RWPE2 (cell line): ENCODE results near the gene GNPNAT1.

Source experiments
- ATAC-seq: fragments of 200-7000 bp; cut with Tn5 transposase; 3 replicates; pipeline ENCODE4 v1.9.1; 2021; ENCODE audit warnings: low read depth
- DNase-seq: peaks from one replicate; pipeline ENCODE4 v3.0.0-alpha.2; 2020; ENCODE audit warnings: low spot score
- H3K27ac ChIP-seq: fragments of 450-650 bp; 2 replicates; pipeline ENCODE4 v1.5.1; 2017; ENCODE audit warnings: mild to moderate bottlenecking; ENCODE audit not compliant: poor library complexity, severe bottlenecking
- H3K27me3 ChIP-seq: fragments of 250-450 bp; sonication (Bioruptor Pico); 2 replicates; pipeline ENCODE4 v1.5.1; 2021; ENCODE audit warnings: mild to moderate bottlenecking, moderate library complexity; ENCODE audit not compliant: insufficient read depth, poor library complexity, severe bottlenecking
- H3K36me3 ChIP-seq: fragments of 250-450 bp; sonication (Bioruptor Pico); 2 replicates; pipeline ENCODE4 v1.5.1; 2020; ENCODE audit warnings: low read depth, mild to moderate bottlenecking, moderate library complexity
- H3K4me1 ChIP-seq: fragments of 250-450 bp; sonication (Bioruptor Pico); 2 replicates; pipeline ENCODE4 v1.5.1; 2021; ENCODE audit warnings: mild to moderate bottlenecking, moderate library complexity; ENCODE audit not compliant: insufficient read depth, poor library complexity, severe bottlenecking
- H3K4me3 ChIP-seq: fragments of 250-450 bp; sonication (Bioruptor Pico); 2 replicates; pipeline ENCODE4 v1.5.1; 2021; ENCODE audit warnings: mild to moderate bottlenecking, moderate library complexity; ENCODE audit not compliant: severe bottlenecking
- H3K9me3 ChIP-seq: fragments of 250-450 bp; sonication (Bioruptor Pico); 2 replicates; pipeline ENCODE4 v1.5.1; 2021; ENCODE audit warnings: mild to moderate bottlenecking, moderate library complexity; ENCODE audit not compliant: severe bottlenecking
- TF ChIP-seq, protein P1 (sequence below): fragments of 450-650 bp; IDR thresholded peaks from one replicate; pipeline ENCODE4 v1.5.1; 2017; ENCODE audit warnings: mild to moderate bottlenecking, moderate library complexity; ENCODE audit not compliant: poor library complexity, severe bottlenecking

The GNPNAT1 gene

GRCh38 chr14:52793061-52793460 lies 1.7 kb upstream of the GNPNAT1 start:
- Histone ChIP-seq H3K9me3 (no peaks in the 10 kb centered on the region), H3K27me3 (no peaks in the 10 kb centered on the region), H3K36me3 (peaks cover 12% of the 10 kb centered on the region), H3K4me3 (no peak overlapping the region), H3K4me1 (peaks cover 24% of the 10 kb centered on the region), H3K27ac (no peak overlapping the region)
- ATAC-seq (no peak), DNase-seq (no peak)
- TF ChIP-seq, protein P1, sequence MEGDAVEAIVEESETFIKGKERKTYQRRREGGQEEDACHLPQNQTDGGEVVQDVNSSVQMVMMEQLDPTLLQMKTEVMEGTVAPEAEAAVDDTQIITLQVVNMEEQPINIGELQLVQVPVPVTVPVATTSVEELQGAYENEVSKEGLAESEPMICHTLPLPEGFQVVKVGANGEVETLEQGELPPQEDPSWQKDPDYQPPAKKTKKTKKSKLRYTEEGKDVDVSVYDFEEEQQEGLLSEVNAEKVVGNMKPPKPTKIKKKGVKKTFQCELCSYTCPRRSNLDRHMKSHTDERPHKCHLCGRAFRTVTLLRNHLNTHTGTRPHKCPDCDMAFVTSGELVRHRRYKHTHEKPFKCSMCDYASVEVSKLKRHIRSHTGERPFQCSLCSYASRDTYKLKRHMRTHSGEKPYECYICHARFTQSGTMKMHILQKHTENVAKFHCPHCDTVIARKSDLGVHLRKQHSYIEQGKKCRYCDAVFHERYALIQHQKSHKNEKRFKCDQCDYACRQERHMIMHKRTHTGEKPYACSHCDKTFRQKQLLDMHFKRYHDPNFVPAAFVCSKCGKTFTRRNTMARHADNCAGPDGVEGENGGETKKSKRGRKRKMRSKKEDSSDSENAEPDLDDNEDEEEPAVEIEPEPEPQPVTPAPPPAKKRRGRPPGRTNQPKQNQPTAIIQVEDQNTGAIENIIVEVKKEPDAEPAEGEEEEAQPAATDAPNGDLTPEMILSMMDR: no peak

DNA sequence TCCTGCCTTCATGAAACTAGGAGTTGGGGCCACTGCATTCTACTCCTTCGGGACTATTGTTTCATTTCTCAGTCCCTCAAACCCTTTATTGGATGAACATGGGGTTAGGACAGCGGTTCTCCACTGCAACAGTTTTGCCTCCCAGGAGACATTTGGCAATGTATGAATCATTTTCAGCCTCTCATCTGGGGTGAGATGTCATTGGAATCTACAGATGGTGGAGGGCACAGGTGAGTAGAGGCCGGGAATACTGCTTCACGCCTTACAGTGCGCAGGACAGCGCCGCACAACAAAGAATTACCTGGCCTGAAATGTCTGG lies 649 bp upstream of the GNPNAT1 start:
- ATAC-seq (no peak; the same call in 2 of the 3 replicates), DNase-seq (no peak)
- Histone ChIP-seq H3K4me3 (peak overlapping the region; percentile 95), H3K4me1 (peaks cover 24% of the 10 kb centered on the region), H3K27me3 (no peaks in the 10 kb centered on the region), H3K36me3 (peaks cover 19% of the 10 kb centered on the region), H3K27ac (peak overlapping the region; percentile 66), H3K9me3 (no peaks in the 10 kb centered on the region)
- TF ChIP-seq, protein P1: no peak

DNA sequence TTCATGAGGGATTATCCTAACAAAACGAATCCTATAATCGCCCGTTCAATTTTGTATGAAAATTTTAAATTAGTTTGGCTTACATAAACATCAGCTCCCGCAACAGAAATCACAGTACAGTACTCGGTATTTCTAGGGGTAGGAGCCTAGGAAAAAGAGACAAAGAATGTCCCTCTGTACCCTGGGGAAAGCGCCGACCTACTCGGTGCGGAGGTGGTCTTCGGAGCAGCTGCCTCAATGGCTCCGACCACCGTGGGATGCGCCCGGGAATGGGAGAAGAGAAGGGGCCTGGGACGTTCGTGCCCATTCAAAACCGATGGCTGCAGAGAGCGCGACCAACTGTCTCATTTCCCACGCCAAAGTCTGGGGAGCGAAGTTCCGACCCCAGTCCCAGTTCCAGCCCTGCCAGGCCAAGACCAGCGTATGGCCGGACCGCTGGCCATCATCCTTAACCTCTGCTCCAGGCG lies 618 bp downstream of the GNPNAT1 start:
- H3K4me3 ChIP-seq: peak overlapping the region; percentile 95
- TF ChIP-seq, protein P1: no peak
- no peak for ATAC-seq
- peaks cover 24% of the 10 kb centered on the region for H3K4me1 ChIP-seq
- H3K27ac ChIP-seq: peak overlapping the region; percentile 66
- no peaks in the 10 kb centered on the region for H3K9me3 ChIP-seq
- no peak for DNase-seq
- H3K36me3 ChIP-seq: peaks cover 23% of the 10 kb centered on the region
- no peaks in the 10 kb centered on the region for H3K27me3 ChIP-seq

DNA sequence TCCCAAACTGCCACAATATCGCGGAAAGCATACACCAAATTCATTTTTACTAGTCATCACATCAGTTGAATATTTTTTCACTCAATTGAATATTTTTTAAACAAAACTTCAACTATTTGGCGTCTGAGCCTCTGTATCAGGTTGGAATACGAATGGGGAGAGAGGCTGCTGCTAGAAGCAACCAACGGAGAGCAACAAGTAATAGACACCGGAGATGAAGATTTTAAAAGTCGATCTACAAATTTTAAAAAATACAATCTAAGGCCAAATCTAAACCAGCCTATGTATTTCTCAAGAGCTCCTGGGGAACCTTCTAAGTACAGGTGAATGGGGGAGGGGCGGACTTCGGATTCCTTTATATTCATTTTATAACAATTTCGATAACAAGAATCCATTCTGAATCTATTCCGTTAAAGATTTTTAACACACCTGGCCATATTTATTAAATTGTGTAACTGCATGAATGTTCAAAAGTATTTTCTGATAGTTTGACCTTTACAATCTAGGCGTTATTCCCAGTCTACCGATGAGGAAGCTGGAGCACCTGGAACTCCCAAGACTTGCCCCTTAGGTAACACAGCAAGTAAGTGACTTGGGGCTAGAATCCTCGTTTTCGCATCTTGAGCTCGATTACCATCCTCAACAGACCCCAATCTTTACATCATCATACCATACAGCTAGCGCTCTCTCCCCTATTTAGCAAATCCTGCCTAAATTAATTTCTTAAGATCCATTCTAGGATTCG lies 1.2 kb downstream of the GNPNAT1 start:
- Histone ChIP-seq H3K9me3 (no peaks in the 10 kb centered on the region), H3K27me3 (no peaks in the 10 kb centered on the region), H3K4me3 (peak overlapping the region; percentile 95), H3K36me3 (peaks cover 23% of the 10 kb centered on the region), H3K4me1 (peaks cover 24% of the 10 kb centered on the region), H3K27ac (peak overlapping the region; percentile 66)
- TF ChIP-seq, protein P1: no peak
- ATAC-seq (no peak), DNase-seq (no peak)

DNA sequence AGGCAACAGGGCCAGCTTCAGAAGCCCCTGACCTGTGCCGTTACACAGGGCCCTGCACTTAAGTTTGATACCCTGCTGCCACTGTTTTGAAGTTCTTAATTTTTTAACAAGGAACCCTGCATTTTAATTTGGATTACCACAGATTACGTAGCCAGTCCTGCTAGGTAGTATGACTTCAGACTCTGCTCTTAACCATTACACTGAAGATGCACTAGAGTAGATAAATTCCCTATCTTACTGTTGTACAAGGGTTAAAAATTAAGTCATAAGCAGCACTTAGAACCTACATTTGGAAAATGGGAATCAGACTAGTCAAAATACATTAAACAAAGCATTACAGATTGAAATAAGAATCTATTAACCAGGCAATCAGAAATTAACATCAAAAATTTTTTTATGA lies 2.3 kb downstream of the GNPNAT1 start:
- H3K4me1 ChIP-seq: peaks cover 24% of the 10 kb centered on the region
- H3K4me3 ChIP-seq: no peak overlapping the region
- H3K27me3 ChIP-seq: no peaks in the 10 kb centered on the region
- peaks cover 29% of the 10 kb centered on the region for H3K36me3 ChIP-seq
- DNase-seq (no peak), ATAC-seq (no peak)
- H3K27ac ChIP-seq: no peak overlapping the region
- H3K9me3 ChIP-seq: no peaks in the 10 kb centered on the region
- TF ChIP-seq, protein P1: no peak
